Cardiac fibroblast (primary cell): Measurements from ENCODE around the gene DNAH3.
A peak's percentile ranks its signal among the peaks of the same experiment; 100 is the strongest.

Source experiments
- DNase-seq, 2 donors: peaks; one replicate each; pipeline versions ENCODE4 v3.0.0 to v3.0.0-alpha.2; 2010; ENCODE audit warnings: low read depth in 2 of 2
- H3K4me3 ChIP-seq, 2 donors: replicated peaks in 1 of 2; 1 replicate in 1 of 2; 2 replicates in 1 of 2; pipeline ENCODE4 v1.5.1; 2011; ENCODE audit warnings: low read depth in 2 of 2, low read length in 2 of 2, mild to moderate bottlenecking in 2 of 2, moderate library complexity in 1 of 2
- TF ChIP-seq, protein P1 (sequence below): IDR thresholded peaks from one replicate; pipeline ENCODE4 v1.5.1; 2011; ENCODE audit warnings: low read depth, mild to moderate bottlenecking, low read length, inconsistent platforms

Gene DNAH3

GRCh38 chr16:21026846-21027245, 123.8 kb downstream of the DNAH3 start:
- no peak for DNase-seq
- H3K4me3 ChIP-seq, result no peak overlapping the region
- TF ChIP-seq, protein P1, sequence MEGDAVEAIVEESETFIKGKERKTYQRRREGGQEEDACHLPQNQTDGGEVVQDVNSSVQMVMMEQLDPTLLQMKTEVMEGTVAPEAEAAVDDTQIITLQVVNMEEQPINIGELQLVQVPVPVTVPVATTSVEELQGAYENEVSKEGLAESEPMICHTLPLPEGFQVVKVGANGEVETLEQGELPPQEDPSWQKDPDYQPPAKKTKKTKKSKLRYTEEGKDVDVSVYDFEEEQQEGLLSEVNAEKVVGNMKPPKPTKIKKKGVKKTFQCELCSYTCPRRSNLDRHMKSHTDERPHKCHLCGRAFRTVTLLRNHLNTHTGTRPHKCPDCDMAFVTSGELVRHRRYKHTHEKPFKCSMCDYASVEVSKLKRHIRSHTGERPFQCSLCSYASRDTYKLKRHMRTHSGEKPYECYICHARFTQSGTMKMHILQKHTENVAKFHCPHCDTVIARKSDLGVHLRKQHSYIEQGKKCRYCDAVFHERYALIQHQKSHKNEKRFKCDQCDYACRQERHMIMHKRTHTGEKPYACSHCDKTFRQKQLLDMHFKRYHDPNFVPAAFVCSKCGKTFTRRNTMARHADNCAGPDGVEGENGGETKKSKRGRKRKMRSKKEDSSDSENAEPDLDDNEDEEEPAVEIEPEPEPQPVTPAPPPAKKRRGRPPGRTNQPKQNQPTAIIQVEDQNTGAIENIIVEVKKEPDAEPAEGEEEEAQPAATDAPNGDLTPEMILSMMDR, result no peak

GRCh38 chr16:21023509-21024202, 127.0 kb downstream of the DNAH3 start:
- TF ChIP-seq, protein P1, result no peak
- H3K4me3 ChIP-seq, result no peak overlapping the region
- DNase-seq, result peak; percentile 8 to 60

DNA sequence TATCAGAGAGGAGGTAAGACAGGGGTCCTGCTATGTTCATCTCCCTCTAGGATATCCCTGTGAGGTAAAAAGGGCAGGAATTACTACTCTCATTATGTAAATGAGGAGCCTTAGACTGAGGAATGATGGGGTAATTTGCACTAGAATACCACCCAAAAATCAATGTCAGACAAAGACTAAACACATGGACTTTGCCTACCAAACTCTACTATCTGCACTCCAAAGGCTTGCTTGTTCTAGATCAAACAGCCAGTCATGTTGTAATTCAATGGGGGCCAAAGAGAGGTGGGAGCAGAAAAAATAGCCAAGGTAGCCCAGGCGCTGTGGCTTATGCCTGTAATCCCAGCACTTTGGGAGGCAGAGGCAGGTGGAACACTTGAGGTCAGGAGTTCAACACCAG, 129.3 kb downstream of the DNAH3 start:
- TF ChIP-seq, protein P1, result no peak
- H3K4me3 ChIP-seq, result no peak overlapping the region
- no peak for DNase-seq

GRCh38 chr16:21009815-21010214, 140.8 kb downstream of the DNAH3 start:
- TF ChIP-seq, protein P1, result no peak
- no peak for DNase-seq
- H3K4me3 ChIP-seq, result no peak overlapping the region

DNA sequence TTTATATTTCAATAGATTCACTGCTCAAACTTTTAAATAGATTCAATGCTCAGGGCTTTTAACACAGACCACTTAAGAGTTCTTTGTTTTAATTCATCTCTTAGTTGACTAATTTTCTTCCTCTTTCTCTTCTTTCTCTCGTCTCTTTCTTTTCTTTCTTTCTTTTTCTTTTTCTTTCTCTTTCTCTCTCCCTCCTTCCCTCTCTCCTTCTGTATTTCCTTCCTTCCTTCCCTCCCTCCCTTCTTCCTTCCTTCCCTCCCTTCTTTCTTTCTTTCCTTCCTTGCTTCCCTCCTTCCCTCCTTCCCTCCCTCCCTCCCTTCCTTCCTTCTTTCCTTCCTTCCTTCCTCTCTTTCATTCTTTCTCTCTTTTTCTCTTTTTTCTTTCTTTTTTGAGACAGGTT, 145.6 kb downstream of the DNAH3 start:
- TF ChIP-seq, protein P1, result no peak
- no peak overlapping the region for H3K4me3 ChIP-seq
- no peak for DNase-seq

- DNase-seq, result peak; percentile 30 to 45
- TF ChIP-seq, protein P1, result peak; percentile 48
- no peak overlapping the region for H3K4me3 ChIP-seq
Measured at GRCh38 chr16:21001262-21001661, 149.4 kb downstream of the DNAH3 start.

GRCh38 chr16:20997147-20997546, 153.5 kb downstream of the DNAH3 start:
- DNase-seq, result no peak
- TF ChIP-seq, protein P1, result no peak
- H3K4me3 ChIP-seq, result no peak overlapping the region
